ENCODE data around the gene TMEM203.

The TMEM203 gene

GRCh38 chr9:137164370-137165249, 40.8 kb downstream of the TMEM203 start:
- DNase-seq (ENCODE audit: low read depth), result no peak

GRCh38 chr9:137163805-137164204, 41.6 kb downstream of the TMEM203 start:
- no peak for DNase-seq (ENCODE audit: low read depth)

GRCh38 chr9:137163365-137163715, 42.1 kb downstream of the TMEM203 start:
- no peak for DNase-seq (ENCODE audit: low read depth)

- DNase-seq (ENCODE audit: low read depth), result no peak
Measured at GRCh38 chr9:137162505-137163364, 42.7 kb downstream of the TMEM203 start.

GRCh38 chr9:137161558-137162486, 43.6 kb downstream of the TMEM203 start:
- no peak for DNase-seq (ENCODE audit: low read depth)

- DNase-seq (ENCODE audit: low read depth), result no peak
Measured at GRCh38 chr9:137160716-137161557, 44.5 kb downstream of the TMEM203 start.

GRCh38 chr9:137160054-137160425, 45.4 kb downstream of the TMEM203 start:
- no peak for DNase-seq (ENCODE audit: low read depth)

GRCh38 chr9:137159105-137160053, 46.1 kb downstream of the TMEM203 start:
- no peak for DNase-seq (ENCODE audit: low read depth)

- DNase-seq (ENCODE audit: low read depth), result no peak
Measured at GRCh38 chr9:137158625-137159024, 46.8 kb downstream of the TMEM203 start.

GRCh38 chr9:137157618-137158415, 47.6 kb downstream of the TMEM203 start:
- DNase-seq (ENCODE audit: low read depth), result no peak

GRCh38 chr9:137156567-137157375, 48.7 kb downstream of the TMEM203 start:
- DNase-seq (ENCODE audit: low read depth), result peak; percentile 27

All from stimulated activated CD8-positive, alpha-beta memory T cell treated with anti-CD3 and anti-CD28 coated beads, Interleukin-15, amount 100 ng/mL, for 1 hour (primary cell).